ENCODE results near the gene DET1.
"Not testable (repeated sequence)": the region's sequence is repeated elsewhere in the genome, so short reads cannot be mapped to it uniquely, and the experiment has no call there.

The DET1 gene

GRCh38 chr15:88473661-88474293 lies 72.7 kb downstream of the DET1 start:
- not testable (repeated sequence) for H3K4me3 Mint-ChIP-seq; H3K4me1 Mint-ChIP-seq; H3K9me3 Mint-ChIP-seq; DNase-seq (ENCODE audit: low spot score in 2 of 2); H3K27ac Mint-ChIP-seq; ATAC-seq (ENCODE audit: low read depth); H3K27me3 Mint-ChIP-seq
- H3K36me3 Mint-ChIP-seq = peaks cover 15% of the 10 kb centered on the region

GRCh38 chr15:88472225-88472624 lies 74.3 kb downstream of the DET1 start:
- peaks cover 13% of the 10 kb centered on the region for H3K36me3 Mint-ChIP-seq
- ATAC-seq (ENCODE audit: low read depth) = no peak
- no peaks in the 10 kb centered on the region for H3K27me3 Mint-ChIP-seq
- peaks cover 6% of the 10 kb centered on the region for H3K4me1 Mint-ChIP-seq
- H3K9me3 Mint-ChIP-seq = no peaks in the 10 kb centered on the region
- no peak overlapping the region for H3K27ac Mint-ChIP-seq
- DNase-seq (ENCODE audit: low spot score in 2 of 2) = no peak
- H3K4me3 Mint-ChIP-seq = no peak overlapping the region

- H3K4me3 Mint-ChIP-seq = no peak overlapping the region
- peaks cover 13% of the 10 kb centered on the region for H3K4me1 Mint-ChIP-seq
- ATAC-seq (ENCODE audit: low read depth) = no peak
- H3K36me3 Mint-ChIP-seq = peaks cover 7% of the 10 kb centered on the region
- no peak overlapping the region for H3K27ac Mint-ChIP-seq
- H3K27me3 Mint-ChIP-seq = no peaks in the 10 kb centered on the region
- no peaks in the 10 kb centered on the region for H3K9me3 Mint-ChIP-seq
- DNase-seq (ENCODE audit: low spot score in 2 of 2) = no peak
Measured at GRCh38 chr15:88470625-88471372, 75.7 kb downstream of the DET1 start.

- H3K4me1 Mint-ChIP-seq = peaks cover 13% of the 10 kb centered on the region
- DNase-seq (ENCODE audit: low spot score in 2 of 2) = no peak
- H3K4me3 Mint-ChIP-seq = no peak overlapping the region
Measured at GRCh38 chr15:88469321-88469720, 77.2 kb downstream of the DET1 start.

GRCh38 chr15:88468721-88469120 lies 77.8 kb downstream of the DET1 start:
- not testable (repeated sequence) for ATAC-seq (ENCODE audit: low read depth); H3K27ac Mint-ChIP-seq; H3K27me3 Mint-ChIP-seq; H3K9me3 Mint-ChIP-seq; DNase-seq (ENCODE audit: low spot score in 2 of 2)
- Mint-ChIP-seq H3K36me3 (peaks cover 13% of the 10 kb centered on the region), H3K4me3 (peak overlapping the region; percentile 96), H3K4me1 (peaks cover 13% of the 10 kb centered on the region)

More at GRCh38 chr15:88469321-88469720, 77.2 kb downstream of the DET1 start:
- Mint-ChIP-seq H3K9me3 (no peaks in the 10 kb centered on the region), H3K27me3 (no peaks in the 10 kb centered on the region), H3K27ac (no peak overlapping the region), H3K36me3 (peaks cover 9% of the 10 kb centered on the region)
- ATAC-seq (ENCODE audit: low read depth) = no peak

DNA sequence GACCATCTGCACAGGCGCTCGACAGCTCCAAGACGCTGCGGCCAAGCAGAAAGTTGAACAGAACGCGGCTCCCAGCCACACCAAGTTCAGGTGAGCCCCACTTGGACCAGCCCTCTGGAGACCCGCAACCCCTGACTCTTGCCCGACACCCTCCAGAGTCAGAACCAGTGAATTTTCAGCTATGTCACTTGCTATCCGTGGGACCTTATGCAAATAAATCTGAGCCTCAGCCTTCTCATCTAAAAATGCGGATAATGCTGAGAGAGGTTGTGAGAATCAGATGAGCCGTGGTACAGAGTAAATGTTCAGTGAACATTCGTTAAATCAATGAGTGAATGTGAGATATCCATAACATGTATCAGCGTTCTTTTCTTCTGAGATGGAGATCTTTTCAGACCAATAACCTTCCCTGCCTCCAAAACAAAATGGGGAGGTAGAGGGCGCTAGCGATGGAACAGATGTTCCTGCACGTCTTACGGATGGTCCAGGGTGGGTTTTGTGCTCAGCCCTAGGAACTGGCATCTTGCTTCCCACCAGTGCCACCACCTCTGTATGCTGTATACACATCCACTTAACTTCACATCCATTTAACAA lies 78.4 kb downstream of the DET1 start:
- Mint-ChIP-seq H3K27ac (peak overlapping the region; percentile 97), H3K36me3 (peaks cover 18% of the 10 kb centered on the region), H3K4me1 (peaks cover 13% of the 10 kb centered on the region), H3K27me3 (no peaks in the 10 kb centered on the region), H3K4me3 (peak overlapping the region; percentile 96), H3K9me3 (no peaks in the 10 kb centered on the region)
- ATAC-seq (ENCODE audit: low read depth) (no peak), DNase-seq (ENCODE audit: low spot score in 2 of 2) (no peak)

DNA sequence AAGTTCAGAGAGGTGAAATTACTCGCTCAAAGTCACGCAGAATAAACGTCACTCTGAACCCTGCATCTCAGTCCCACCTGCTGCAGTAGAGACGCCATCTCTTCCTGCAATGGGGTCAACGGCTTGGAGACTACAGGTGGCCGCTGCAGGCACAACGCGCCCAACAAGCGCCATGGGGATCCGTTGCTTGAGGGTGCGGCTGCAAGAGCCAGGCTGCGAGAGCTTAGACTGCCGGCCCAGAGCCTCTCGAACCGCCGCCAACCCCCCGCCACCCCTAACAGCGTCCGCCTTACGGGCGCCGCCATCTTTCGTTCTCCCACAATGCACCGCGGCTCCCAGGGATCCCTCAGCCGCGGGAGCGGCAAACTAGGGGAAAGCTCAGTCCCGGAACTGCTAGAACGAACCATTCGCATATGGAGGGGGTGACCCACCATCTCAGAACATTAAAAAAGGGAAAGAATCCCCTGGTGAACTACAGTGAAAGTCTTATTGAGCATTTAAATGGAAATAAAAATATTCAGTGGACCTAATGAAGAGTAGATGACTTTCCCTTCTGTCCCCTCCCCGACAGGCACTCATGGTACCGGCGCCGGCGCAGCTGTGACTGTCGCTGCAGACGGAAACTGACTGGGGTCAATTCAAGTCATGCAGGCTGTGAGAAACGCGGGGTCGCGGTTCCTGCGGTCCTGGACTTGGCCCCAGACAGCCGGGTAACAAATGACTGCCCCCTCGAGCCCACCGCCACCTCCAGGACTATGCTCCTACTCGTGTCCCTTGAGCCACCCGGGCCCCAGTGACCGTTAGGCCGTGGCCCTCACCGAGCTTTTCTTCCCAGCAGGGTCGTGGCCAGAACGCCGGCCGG lies 79.2 kb downstream of the DET1 start, which contains the start of the genes MRPL46 and MRPS11:
TSS of gene MRPL46 (minus strand) at position 316 of the 862 bp plus-strand sequence. CDS start at position 305, 11 bp downstream.
TSS of gene MRPS11 (plus strand) at position 636 of the 862 bp plus-strand sequence. CDS start at position 646, 10 bp downstream.
- H3K4me1 Mint-ChIP-seq = peaks cover 13% of the 10 kb centered on the region
- DNase-seq (ENCODE audit: low spot score in 2 of 2) (peak; percentile 88 to 92), ATAC-seq (ENCODE audit: low read depth) (peak; percentile 90)
- H3K9me3 Mint-ChIP-seq = no peaks in the 10 kb centered on the region
- H3K36me3 Mint-ChIP-seq = peaks cover 17% of the 10 kb centered on the region
- peak within 1 kb of the TSS; percentile 96 for H3K4me3 Mint-ChIP-seq
- H3K27ac Mint-ChIP-seq = peak within 1 kb of the TSS; percentile 97
- no peaks in the 10 kb centered on the region for H3K27me3 Mint-ChIP-seq

DNA sequence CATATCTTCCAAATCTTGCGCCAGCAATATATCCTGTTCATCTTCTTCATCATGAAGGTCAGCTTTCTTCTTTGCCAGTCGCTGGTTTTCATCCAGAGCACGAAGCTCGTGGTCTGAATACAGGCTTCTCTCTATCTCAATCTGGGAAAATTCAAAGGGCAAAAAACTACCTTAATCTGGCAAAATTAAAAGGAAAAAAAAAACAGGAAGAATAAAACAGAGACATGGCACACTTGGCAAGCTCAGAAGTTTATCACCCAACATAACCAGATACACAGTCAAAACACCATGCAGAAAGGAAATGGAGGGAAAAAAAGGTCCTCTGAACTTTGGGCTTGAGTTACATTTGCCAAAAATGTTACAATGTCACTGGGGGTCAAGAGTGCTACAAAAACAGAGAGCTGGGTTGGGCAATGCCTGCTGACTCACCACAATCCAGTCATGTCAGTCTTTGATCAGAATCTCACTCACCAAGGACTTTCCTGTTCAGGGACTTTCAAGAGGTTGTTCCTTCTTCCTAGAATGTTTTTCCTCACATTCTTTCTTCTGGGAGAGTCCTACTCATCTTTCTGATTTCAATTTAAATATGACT lies 80.8 kb downstream of the DET1 start:
- DNase-seq (ENCODE audit: low spot score in 2 of 2) = no peak
- H3K27me3 Mint-ChIP-seq = no peaks in the 10 kb centered on the region
- ATAC-seq (ENCODE audit: low read depth) = no peak
- H3K27ac Mint-ChIP-seq = no peak overlapping the region
- no peaks in the 10 kb centered on the region for H3K9me3 Mint-ChIP-seq
- H3K4me3 Mint-ChIP-seq = peak overlapping the region; percentile 6
- H3K36me3 Mint-ChIP-seq = peaks cover 20% of the 10 kb centered on the region
- H3K4me1 Mint-ChIP-seq = peaks cover 13% of the 10 kb centered on the region

- ATAC-seq (ENCODE audit: low read depth) (no peak), DNase-seq (ENCODE audit: low spot score in 2 of 2) (no peak)
- Mint-ChIP-seq H3K4me3 (no peak overlapping the region), H3K27ac (no peak overlapping the region), H3K36me3 (peaks cover 26% of the 10 kb centered on the region), H3K27me3 (no peaks in the 10 kb centered on the region), H3K4me1 (peaks cover 13% of the 10 kb centered on the region), H3K9me3 (no peaks in the 10 kb centered on the region)
Measured at GRCh38 chr15:88463870-88464532, 82.5 kb downstream of the DET1 start.

Measured in memory B cell (primary cell).